Measurements from ENCODE around the gene INTS1.

DNA sequence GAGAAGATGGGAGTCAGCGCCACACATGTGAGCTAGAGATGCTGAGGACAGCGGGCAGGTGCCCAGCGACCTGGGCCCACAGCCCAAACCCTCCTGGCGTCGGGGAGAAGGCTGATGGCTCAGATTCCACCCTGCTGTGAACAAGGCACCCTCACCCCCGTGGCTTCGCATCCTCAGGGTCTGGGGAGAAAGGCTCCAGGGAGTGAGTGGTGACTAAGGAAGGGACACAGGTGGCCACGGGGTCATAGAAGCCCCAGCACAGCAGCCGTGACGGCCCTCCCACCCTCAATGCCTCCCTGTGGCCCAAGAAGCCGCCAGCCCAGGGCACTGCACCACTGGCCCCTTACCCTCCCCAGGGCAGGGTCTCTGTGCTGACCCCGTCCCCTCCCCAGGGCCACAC is 19.6 kb downstream of the INTS1 start:
- TF ChIP-seq, protein P1, sequence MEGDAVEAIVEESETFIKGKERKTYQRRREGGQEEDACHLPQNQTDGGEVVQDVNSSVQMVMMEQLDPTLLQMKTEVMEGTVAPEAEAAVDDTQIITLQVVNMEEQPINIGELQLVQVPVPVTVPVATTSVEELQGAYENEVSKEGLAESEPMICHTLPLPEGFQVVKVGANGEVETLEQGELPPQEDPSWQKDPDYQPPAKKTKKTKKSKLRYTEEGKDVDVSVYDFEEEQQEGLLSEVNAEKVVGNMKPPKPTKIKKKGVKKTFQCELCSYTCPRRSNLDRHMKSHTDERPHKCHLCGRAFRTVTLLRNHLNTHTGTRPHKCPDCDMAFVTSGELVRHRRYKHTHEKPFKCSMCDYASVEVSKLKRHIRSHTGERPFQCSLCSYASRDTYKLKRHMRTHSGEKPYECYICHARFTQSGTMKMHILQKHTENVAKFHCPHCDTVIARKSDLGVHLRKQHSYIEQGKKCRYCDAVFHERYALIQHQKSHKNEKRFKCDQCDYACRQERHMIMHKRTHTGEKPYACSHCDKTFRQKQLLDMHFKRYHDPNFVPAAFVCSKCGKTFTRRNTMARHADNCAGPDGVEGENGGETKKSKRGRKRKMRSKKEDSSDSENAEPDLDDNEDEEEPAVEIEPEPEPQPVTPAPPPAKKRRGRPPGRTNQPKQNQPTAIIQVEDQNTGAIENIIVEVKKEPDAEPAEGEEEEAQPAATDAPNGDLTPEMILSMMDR (IDR thresholded peaks at IDR 0.05): no peak
- TF ChIP-seq EZH2 (IDR thresholded peaks at IDR 0.05; ENCODE audit: borderline replicate concordance, insufficient read depth, low read depth, low read length, poor library complexity, severe bottlenecking): no peak

Measured in B cell (primary cell).